ENCODE measurements around the gene SHISA7.

- TF ChIP-seq, protein P1, sequence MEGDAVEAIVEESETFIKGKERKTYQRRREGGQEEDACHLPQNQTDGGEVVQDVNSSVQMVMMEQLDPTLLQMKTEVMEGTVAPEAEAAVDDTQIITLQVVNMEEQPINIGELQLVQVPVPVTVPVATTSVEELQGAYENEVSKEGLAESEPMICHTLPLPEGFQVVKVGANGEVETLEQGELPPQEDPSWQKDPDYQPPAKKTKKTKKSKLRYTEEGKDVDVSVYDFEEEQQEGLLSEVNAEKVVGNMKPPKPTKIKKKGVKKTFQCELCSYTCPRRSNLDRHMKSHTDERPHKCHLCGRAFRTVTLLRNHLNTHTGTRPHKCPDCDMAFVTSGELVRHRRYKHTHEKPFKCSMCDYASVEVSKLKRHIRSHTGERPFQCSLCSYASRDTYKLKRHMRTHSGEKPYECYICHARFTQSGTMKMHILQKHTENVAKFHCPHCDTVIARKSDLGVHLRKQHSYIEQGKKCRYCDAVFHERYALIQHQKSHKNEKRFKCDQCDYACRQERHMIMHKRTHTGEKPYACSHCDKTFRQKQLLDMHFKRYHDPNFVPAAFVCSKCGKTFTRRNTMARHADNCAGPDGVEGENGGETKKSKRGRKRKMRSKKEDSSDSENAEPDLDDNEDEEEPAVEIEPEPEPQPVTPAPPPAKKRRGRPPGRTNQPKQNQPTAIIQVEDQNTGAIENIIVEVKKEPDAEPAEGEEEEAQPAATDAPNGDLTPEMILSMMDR (IDR thresholded peaks at IDR 0.05): no peak
- TF ChIP-seq ZFX (IDR thresholded peaks at IDR 0.05; ENCODE audit: borderline replicate concordance): no peak
Measured at GRCh38 chr19:55449469-55449868, 6.4 kb upstream of the SHISA7 start.

Measured in 22Rv1 (cell line).